GM12878 (cell line): Measurements from ENCODE around the gene TAC3. TPM values are rescaled to one million over a fixed set of nuclear protein-coding genes. Genes with fewer than 3 reads are reported as not detected.

ENCODE experiments used
- PAX5 ChIP-seq: IDR thresholded peaks from 2 replicates; pipeline ENCODE4 v1.6.1; 2011; ENCODE audit warnings: low read depth, low read length, borderline replicate concordance
- RAD51 ChIP-seq: fragments of 450-650 bp; IDR thresholded peaks from 2 replicates; pipeline ENCODE4 v1.6.1; 2016; ENCODE audit warnings: moderate library complexity, mild to moderate bottlenecking, inconsistent platforms
- SKIL ChIP-seq: fragments of 450-650 bp; IDR thresholded peaks from 2 replicates; pipeline ENCODE4 v1.6.1; 2017; ENCODE audit warnings: mild to moderate bottlenecking, low read depth, inconsistent platforms; ENCODE audit not compliant: poor library complexity, severe bottlenecking
- polyA plus RNA-seq, 11 experiments: library from polyadenylated mRNA; depleted of rRNA in 4 of 11; unstranded in 6 of 11; stranded (reverse) in 5 of 11; fragments of >200 nt; fragmentation: Nextera tagmentation in 4 of 11; fragmentation: Illumina TruSeq in 1 of 11; extraction: Ambion mirVana in 4 of 11; extraction: Trizol in 1 of 11; gene quantifications; 1 replicate in 1 of 11; 2 replicates in 10 of 11; pipeline versions ENCODE4 v1.2.1 to v1.2.3, GENCODE V29; 2011 to 2016; ENCODE audit warnings: inconsistent platforms in 2 of 11, missing spikeins in 2 of 11, low read depth in 1 of 11
- total RNA-seq, 4 experiments: library from RNA; depleted of rRNA in 3 of 4; stranded (reverse); fragments of >200 nt in 3 of 4; fragmentation: Illumina TruSeq in 1 of 4; extraction: Trizol in 1 of 4; gene quantifications; 2 replicates each; pipeline versions ENCODE4 v1.2.1 to v1.2.3, GENCODE V29; 2013 to 2021
- TF ChIP-seq, protein P1 (sequence below): fragments of 450-650 bp; IDR thresholded peaks from 2 replicates; pipeline ENCODE4 v1.6.1; 2017; ENCODE audit warnings: mild to moderate bottlenecking, moderate library complexity
- TF ChIP-seq, protein P2 (sequence below): fragments of 450-650 bp; IDR thresholded peaks from 2 replicates; pipeline ENCODE4 v1.6.1; 2017; ENCODE audit warnings: mild to moderate bottlenecking, moderate library complexity

Gene TAC3
- total and polyA plus RNA-seq, 10 of the 15 experiments (the other 5 are each of a cell fraction or from before 2014, with no cell fraction given): 0.11 to 0.18 (median 0.13) TPM; not detected in 7

DNA sequence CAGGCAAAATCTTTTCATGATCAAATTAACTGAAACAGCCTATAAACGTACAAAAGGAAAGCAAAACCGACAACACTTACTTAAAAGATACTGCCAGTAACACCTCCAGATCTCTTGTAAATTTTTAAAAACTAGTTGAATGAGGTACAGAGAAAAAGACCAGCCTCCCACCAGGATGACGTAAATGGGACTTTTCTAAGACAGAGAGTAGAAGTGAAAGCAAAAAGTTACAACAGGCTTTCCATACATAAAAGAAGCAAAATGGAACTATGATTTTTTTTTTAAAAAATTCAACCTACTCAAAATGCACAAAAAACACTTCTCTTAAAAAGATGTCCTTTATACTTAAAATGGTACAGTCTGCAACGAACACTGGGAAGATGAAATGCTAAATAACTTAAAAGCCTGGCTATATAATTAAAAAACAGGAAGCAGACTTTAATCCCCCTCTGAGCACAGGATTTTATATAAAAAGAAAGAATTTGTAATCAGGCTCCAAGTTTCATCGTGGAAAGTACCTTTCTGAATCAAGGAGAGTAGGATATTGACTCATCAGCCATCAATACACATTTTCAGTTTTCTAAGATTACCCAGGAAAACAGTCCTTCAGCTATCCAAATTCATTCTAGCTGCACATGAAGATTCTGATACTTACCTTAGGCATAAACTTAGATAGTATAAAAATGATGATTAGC is 47.8 kb upstream of the TAC3 start (continued):
- no peak for TF ChIP-seq PAX5
- TF ChIP-seq, protein P1, sequence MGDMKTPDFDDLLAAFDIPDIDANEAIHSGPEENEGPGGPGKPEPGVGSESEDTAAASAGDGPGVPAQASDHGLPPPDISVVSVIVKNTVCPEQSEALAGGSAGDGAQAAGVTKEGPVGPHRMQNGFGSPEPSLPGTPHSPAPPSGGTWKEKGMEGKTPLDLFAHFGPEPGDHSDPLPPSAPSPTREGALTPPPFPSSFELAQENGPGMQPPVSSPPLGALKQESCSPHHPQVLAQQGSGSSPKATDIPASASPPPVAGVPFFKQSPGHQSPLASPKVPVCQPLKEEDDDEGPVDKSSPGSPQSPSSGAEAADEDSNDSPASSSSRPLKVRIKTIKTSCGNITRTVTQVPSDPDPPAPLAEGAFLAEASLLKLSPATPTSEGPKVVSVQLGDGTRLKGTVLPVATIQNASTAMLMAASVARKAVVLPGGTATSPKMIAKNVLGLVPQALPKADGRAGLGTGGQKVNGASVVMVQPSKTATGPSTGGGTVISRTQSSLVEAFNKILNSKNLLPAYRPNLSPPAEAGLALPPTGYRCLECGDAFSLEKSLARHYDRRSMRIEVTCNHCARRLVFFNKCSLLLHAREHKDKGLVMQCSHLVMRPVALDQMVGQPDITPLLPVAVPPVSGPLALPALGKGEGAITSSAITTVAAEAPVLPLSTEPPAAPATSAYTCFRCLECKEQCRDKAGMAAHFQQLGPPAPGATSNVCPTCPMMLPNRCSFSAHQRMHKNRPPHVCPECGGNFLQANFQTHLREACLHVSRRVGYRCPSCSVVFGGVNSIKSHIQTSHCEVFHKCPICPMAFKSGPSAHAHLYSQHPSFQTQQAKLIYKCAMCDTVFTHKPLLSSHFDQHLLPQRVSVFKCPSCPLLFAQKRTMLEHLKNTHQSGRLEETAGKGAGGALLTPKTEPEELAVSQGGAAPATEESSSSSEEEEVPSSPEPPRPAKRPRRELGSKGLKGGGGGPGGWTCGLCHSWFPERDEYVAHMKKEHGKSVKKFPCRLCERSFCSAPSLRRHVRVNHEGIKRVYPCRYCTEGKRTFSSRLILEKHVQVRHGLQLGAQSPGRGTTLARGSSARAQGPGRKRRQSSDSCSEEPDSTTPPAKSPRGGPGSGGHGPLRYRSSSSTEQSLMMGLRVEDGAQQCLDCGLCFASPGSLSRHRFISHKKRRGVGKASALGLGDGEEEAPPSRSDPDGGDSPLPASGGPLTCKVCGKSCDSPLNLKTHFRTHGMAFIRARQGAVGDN: no peak
- TF ChIP-seq RAD51: no peak; the same call in 1 of the 2 replicates
- no peak for TF ChIP-seq SKIL
- TF ChIP-seq, protein P2, sequence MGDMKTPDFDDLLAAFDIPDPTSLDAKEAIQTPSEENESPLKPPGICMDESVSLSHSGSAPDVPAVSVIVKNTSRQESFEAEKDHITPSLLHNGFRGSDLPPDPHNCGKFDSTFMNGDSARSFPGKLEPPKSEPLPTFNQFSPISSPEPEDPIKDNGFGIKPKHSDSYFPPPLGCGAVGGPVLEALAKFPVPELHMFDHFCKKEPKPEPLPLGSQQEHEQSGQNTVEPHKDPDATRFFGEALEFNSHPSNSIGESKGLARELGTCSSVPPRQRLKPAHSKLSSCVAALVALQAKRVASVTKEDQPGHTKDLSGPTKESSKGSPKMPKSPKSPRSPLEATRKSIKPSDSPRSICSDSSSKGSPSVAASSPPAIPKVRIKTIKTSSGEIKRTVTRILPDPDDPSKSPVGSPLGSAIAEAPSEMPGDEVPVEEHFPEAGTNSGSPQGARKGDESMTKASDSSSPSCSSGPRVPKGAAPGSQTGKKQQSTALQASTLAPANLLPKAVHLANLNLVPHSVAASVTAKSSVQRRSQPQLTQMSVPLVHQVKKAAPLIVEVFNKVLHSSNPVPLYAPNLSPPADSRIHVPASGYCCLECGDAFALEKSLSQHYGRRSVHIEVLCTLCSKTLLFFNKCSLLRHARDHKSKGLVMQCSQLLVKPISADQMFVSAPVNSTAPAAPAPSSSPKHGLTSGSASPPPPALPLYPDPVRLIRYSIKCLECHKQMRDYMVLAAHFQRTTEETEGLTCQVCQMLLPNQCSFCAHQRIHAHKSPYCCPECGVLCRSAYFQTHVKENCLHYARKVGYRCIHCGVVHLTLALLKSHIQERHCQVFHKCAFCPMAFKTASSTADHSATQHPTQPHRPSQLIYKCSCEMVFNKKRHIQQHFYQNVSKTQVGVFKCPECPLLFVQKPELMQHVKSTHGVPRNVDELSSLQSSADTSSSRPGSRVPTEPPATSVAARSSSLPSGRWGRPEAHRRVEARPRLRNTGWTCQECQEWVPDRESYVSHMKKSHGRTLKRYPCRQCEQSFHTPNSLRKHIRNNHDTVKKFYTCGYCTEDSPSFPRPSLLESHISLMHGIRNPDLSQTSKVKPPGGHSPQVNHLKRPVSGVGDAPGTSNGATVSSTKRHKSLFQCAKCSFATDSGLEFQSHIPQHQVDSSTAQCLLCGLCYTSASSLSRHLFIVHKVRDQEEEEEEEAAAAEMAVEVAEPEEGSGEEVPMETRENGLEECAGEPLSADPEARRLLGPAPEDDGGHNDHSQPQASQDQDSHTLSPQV: no peak
